Measurements from ENCODE around the gene CES4A. TPM values are rescaled to one million over a fixed set of nuclear protein-coding genes. Genes with fewer than 3 reads are reported as not detected.

Gene CES4A
- total RNA-seq, 1 experiment from 2014 or later = 1.9 TPM

DNA sequence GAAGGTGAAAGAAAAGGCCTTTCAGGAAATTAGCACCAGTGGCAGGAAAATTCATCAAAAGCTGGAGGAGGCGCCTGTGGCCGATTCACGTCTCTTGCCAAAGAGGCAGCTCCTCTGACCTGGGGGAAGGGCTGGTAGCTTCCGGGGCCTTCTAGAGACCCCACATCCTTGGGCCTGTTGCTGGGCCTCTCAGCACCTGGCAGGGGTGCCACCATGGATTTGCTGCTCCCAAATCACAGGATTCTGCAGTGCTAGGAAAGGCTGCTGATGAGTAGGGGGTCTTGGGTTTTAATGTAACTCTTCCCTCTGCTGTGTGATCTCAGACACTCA lies 29.0 kb downstream of the CES4A start:
- no peak overlapping the region for H4K8ac ChIP-seq (replicated peaks; ENCODE audit: insufficient read length, low read depth, low read length)
- H4K20me1 ChIP-seq (ENCODE audit: control insufficient read depth, insufficient read depth, insufficient read length) = no peaks in the 10 kb centered on the region
- H3K4me3 Mint-ChIP-seq = peak overlapping the region in 1 of 2 experiments; percentile 29; a peak in 1 of 5 replicates
- no peak for DNase-seq
- H3T11ph ChIP-seq (ENCODE audit: low read length) = no peak overlapping the region
- H3K27me3 Mint-ChIP-seq (ENCODE audit: low read depth) = peaks cover 36% of the 10 kb centered on the region
- H3K9ac ChIP-seq (ENCODE audit: extremely low read depth, insufficient read length, low read length) = no peak overlapping the region
- no peak overlapping the region for H3K14ac ChIP-seq (ENCODE audit: insufficient read depth, low read length)
- TF ChIP-seq, protein P1, sequence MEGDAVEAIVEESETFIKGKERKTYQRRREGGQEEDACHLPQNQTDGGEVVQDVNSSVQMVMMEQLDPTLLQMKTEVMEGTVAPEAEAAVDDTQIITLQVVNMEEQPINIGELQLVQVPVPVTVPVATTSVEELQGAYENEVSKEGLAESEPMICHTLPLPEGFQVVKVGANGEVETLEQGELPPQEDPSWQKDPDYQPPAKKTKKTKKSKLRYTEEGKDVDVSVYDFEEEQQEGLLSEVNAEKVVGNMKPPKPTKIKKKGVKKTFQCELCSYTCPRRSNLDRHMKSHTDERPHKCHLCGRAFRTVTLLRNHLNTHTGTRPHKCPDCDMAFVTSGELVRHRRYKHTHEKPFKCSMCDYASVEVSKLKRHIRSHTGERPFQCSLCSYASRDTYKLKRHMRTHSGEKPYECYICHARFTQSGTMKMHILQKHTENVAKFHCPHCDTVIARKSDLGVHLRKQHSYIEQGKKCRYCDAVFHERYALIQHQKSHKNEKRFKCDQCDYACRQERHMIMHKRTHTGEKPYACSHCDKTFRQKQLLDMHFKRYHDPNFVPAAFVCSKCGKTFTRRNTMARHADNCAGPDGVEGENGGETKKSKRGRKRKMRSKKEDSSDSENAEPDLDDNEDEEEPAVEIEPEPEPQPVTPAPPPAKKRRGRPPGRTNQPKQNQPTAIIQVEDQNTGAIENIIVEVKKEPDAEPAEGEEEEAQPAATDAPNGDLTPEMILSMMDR (conservative IDR thresholded peaks at IDR 0.05) = no peak
- H4K91ac ChIP-seq (ENCODE audit: insufficient read length, low read depth, low read length) = no peak overlapping the region
- no peak overlapping the region for H2BK5ac ChIP-seq (ENCODE audit: insufficient read length, low read length)
- H2BK15ac ChIP-seq (ENCODE audit: low read depth, low read length) = no peak overlapping the region
- no peaks in the 10 kb centered on the region for H3K9me3 Mint-ChIP-seq
- H3K79me1 ChIP-seq (ENCODE audit: insufficient read depth, low read depth, low read length, poor library complexity, severe bottlenecking) = no peaks in the 10 kb centered on the region
- no peaks in the 10 kb centered on the region for H3K79me2 ChIP-seq (ENCODE audit: insufficient read depth, low read length)
- no peak overlapping the region for H2BK20ac ChIP-seq (ENCODE audit: low read depth, low read length, poor library complexity, severe bottlenecking)
- H3K27me3 ChIP-seq (ENCODE audit: insufficient read depth, low read length) = peaks cover 16% of the 10 kb centered on the region; the same call in 1 of the 2 replicates
- H4K5ac ChIP-seq (ENCODE audit: insufficient read length, low read depth, low read length) = no peak overlapping the region
- H2BK120ac ChIP-seq (ENCODE audit: low read depth, low read length, poor library complexity, severe bottlenecking) = no peak overlapping the region
- H3K56ac ChIP-seq (ENCODE audit: insufficient read length, low read depth, low read length) = no peak overlapping the region
- WGBS (ENCODE audit: extremely low coverage, insufficient read length, low lambda C conversion rate) = no CpG with 5 or more reads among the region's 4 CpGs
- peaks cover 7 to 12% of the 10 kb centered on the region in 2 experiments; a peak in 3 of 4 replicates for H3K4me1 Mint-ChIP-seq
- no peak overlapping the region for H2BK12ac ChIP-seq (ENCODE audit: insufficient read length, low read depth, low read length)
- no peak overlapping the region for H3K4ac ChIP-seq (ENCODE audit: low read depth, low read length)
- H2AFZ ChIP-seq (ENCODE audit: low read length) = no peak overlapping the region
- H2AK5ac ChIP-seq (ENCODE audit: insufficient read length, low read length) = no peak overlapping the region
- no peaks in the 10 kb centered on the region for H3K36me3 Mint-ChIP-seq (ENCODE audit: insufficient read depth in 1 of 3, low read depth in 3 of 3)
- H3K9me3 ChIP-seq (ENCODE audit: control insufficient read depth, low read depth, low read length) = no peaks in the 10 kb centered on the region
- H3K4me1 ChIP-seq (ENCODE audit: insufficient read depth, low read length) = no peaks in the 10 kb centered on the region
- no peak overlapping the region for H3K27ac ChIP-seq (ENCODE audit: insufficient read length, low read depth, low read length)
- H3K27ac Mint-ChIP-seq = no peak overlapping the region
- H3K23ac ChIP-seq (ENCODE audit: insufficient read length, low read depth, low read length) = no peak overlapping the region
- H3K4me2 ChIP-seq (ENCODE audit: insufficient read depth, insufficient read length, low read length) = no peak overlapping the region
- peaks cover 6% of the 10 kb centered on the region for H3K23me2 ChIP-seq (ENCODE audit: insufficient read length, low read depth, low read length, poor library complexity, severe bottlenecking)
- no peak overlapping the region for H3K18ac ChIP-seq (ENCODE audit: insufficient read length, low read depth, low read length)

Measured in H9 (cell line).